DND-41 (cell line): ENCODE data around the gene PRSS35.
"Not testable (repeated sequence)": the region's sequence is repeated elsewhere in the genome, so short reads cannot be mapped to it uniquely, and the experiment has no call there.

Experiments
- ATAC-seq: fragments of 200-7000 bp; cut with Tn5 transposase; 3 replicates; pipeline ENCODE4 v1.9.1; 2021; ENCODE audit warnings: low read depth; ENCODE audit not compliant: insufficient read depth
- DNase-seq: peaks from one replicate; pipeline ENCODE4 v3.0.0-alpha.2; 2020
- H2AFZ ChIP-seq: 2 replicates; pipeline ENCODE4 v1.6.0; 2012; ENCODE audit warnings: low read depth, low read length
- H3K27ac ChIP-seq: 2 replicates; pipeline ENCODE4 v1.5.1; 2012; ENCODE audit warnings: low read length, inconsistent platforms
- H3K27me3 ChIP-seq: fragments of 200-600 bp; sonication (generic); 2 replicates; pipeline ENCODE4 v1.6.0; 2012; ENCODE audit warnings: low read length, mild to moderate bottlenecking, inconsistent platforms; ENCODE audit not compliant: insufficient read depth, poor library complexity
- H3K36me3 ChIP-seq: 2 replicates; pipeline ENCODE4 v1.5.1; 2012; ENCODE audit warnings: low read length, inconsistent platforms; ENCODE audit not compliant: insufficient read depth
- H3K4me1 ChIP-seq: 2 replicates; pipeline ENCODE4 v1.5.1; 2012; ENCODE audit warnings: mild to moderate bottlenecking, low read length; ENCODE audit not compliant: insufficient read depth
- H3K4me2 ChIP-seq: 2 replicates; pipeline ENCODE4 v1.6.0; 2012; ENCODE audit warnings: mild to moderate bottlenecking, moderate library complexity, low read length, inconsistent platforms; ENCODE audit not compliant: insufficient read depth
- H3K4me3 ChIP-seq, 2 experiments: fragments of 200-600 bp in 1 of 2; shearing (Covaris generic) in 1 of 2; 2 replicates each; pipeline ENCODE4 v1.5.1; 2012 to 2016; ENCODE audit warnings: inconsistent platforms in 2 of 2, low read length in 2 of 2, mild to moderate bottlenecking in 2 of 2, low read depth in 1 of 2, moderate library complexity in 1 of 2
- H3K79me2 ChIP-seq: 2 replicates; pipeline ENCODE4 v1.6.0; 2012; ENCODE audit warnings: low read length, inconsistent platforms; ENCODE audit not compliant: insufficient read depth
- H3K9ac ChIP-seq: 2 replicates; pipeline ENCODE4 v1.6.0; 2012; ENCODE audit warnings: low read depth, mild to moderate bottlenecking, inconsistent platforms, low read length, moderate library complexity
- H3K9me3 ChIP-seq: 2 replicates; pipeline ENCODE4 v1.5.1; 2012; ENCODE audit warnings: low read length, moderate library complexity, mild to moderate bottlenecking, inconsistent platforms; ENCODE audit not compliant: insufficient read depth, severe bottlenecking
- H4K20me1 ChIP-seq: 2 replicates; pipeline ENCODE4 v1.6.0; 2012; ENCODE audit warnings: low read length; ENCODE audit not compliant: insufficient read depth
- CTCF ChIP-seq: IDR thresholded peaks from 2 replicates; pipeline ENCODE4 v1.5.1; 2012; ENCODE audit warnings: borderline replicate concordance, low read length, moderate library complexity, mild to moderate bottlenecking; ENCODE audit not compliant: poor library complexity, severe bottlenecking; ENCODE audit errors: extremely low read depth
- EZH2 ChIP-seq: IDR thresholded peaks from 3 replicates; pipeline ENCODE4 v1.6.1; 2012; ENCODE audit warnings: borderline replicate concordance, low read depth, mild to moderate bottlenecking, moderate library complexity, low read length, inconsistent platforms; ENCODE audit not compliant: severe bottlenecking

PRSS35 gene

GRCh38 chr6:83556871-83557270 is 44.5 kb downstream of the PRSS35 start:
- ATAC-seq (no peak), DNase-seq (no peak)
- Histone ChIP-seq H2AFZ (no peak overlapping the region), H3K4me2 (no peak overlapping the region), H3K36me3 (no peaks in the 10 kb centered on the region), H3K27me3 (no peaks in the 10 kb centered on the region), H3K9ac (no peak overlapping the region), H3K79me2 (no peaks in the 10 kb centered on the region), H3K9me3 (no peaks in the 10 kb centered on the region), H3K27ac (no peak overlapping the region), H4K20me1 (no peaks in the 10 kb centered on the region), H3K4me3 (no peak overlapping the region), H3K4me1 (no peaks in the 10 kb centered on the region)
- TF ChIP-seq CTCF (no peak), EZH2 (no peak)

- no peak overlapping the region for H3K4me2 ChIP-seq
- no peak overlapping the region for H3K9ac ChIP-seq
- no peak overlapping the region for H3K27ac ChIP-seq
- H3K36me3 ChIP-seq = no peaks in the 10 kb centered on the region
- no peak overlapping the region for H3K4me3 ChIP-seq
- TF ChIP-seq CTCF (no peak), EZH2 (no peak)
- H3K9me3 ChIP-seq = no peaks in the 10 kb centered on the region
- no peaks in the 10 kb centered on the region for H3K79me2 ChIP-seq
- DNase-seq = no peak
- no peaks in the 10 kb centered on the region for H3K4me1 ChIP-seq
- H4K20me1 ChIP-seq = no peaks in the 10 kb centered on the region
- no peak for ATAC-seq
- no peaks in the 10 kb centered on the region for H3K27me3 ChIP-seq
- H2AFZ ChIP-seq = no peak overlapping the region
These were observed 46.6 kb downstream of the PRSS35 start for GRCh38 chr6:83558975-83559374.

- ATAC-seq, H3K9ac ChIP-seq, H2AFZ ChIP-seq, H3K9me3 ChIP-seq, H3K27ac ChIP-seq, H4K20me1 ChIP-seq, H3K4me3 ChIP-seq, DNase-seq, H3K4me2 ChIP-seq, H3K4me1 ChIP-seq, H3K79me2 ChIP-seq, H3K27me3 ChIP-seq, H3K36me3 ChIP-seq: not testable (repeated sequence)
These were observed 59.4 kb downstream of the PRSS35 start for GRCh38 chr6:83571663-83572185.

GRCh38 chr6:83574783-83575182 is 62.4 kb downstream of the PRSS35 start:
- no peak overlapping the region for H3K27ac ChIP-seq
- no peaks in the 10 kb centered on the region for H3K27me3 ChIP-seq
- ATAC-seq (no peak), DNase-seq (no peak)
- H3K4me2 ChIP-seq = no peak overlapping the region
- H3K9ac ChIP-seq = no peak overlapping the region
- H3K4me1 ChIP-seq = no peaks in the 10 kb centered on the region
- no peaks in the 10 kb centered on the region for H4K20me1 ChIP-seq
- no peak overlapping the region for H3K4me3 ChIP-seq
- H3K79me2 ChIP-seq = no peaks in the 10 kb centered on the region
- no peak overlapping the region for H2AFZ ChIP-seq
- no peaks in the 10 kb centered on the region for H3K9me3 ChIP-seq
- TF ChIP-seq EZH2 = no peak
- no peak for TF ChIP-seq CTCF
- no peaks in the 10 kb centered on the region for H3K36me3 ChIP-seq
